Parathyroid adenoma (tissue), 2 donors: ENCODE data around the gene MYO3B.

Source experiments
- H2AFZ ChIP-seq: fragments of 300-600 bp; sonication (generic); one replicate; pipeline ENCODE4 v1.7.0; 2017; ENCODE audit warnings: antibody characterized with exemption, mild to moderate bottlenecking
- H3K27ac ChIP-seq: fragments of 300-600 bp; sonication (generic); one replicate; pipeline ENCODE4 v1.7.0; 2017
- H3K27me3 ChIP-seq: fragments of 300-600 bp; sonication (generic); one replicate; pipeline ENCODE4 v1.7.0; 2017; ENCODE audit warnings: low read length; ENCODE audit not compliant: control insufficient read depth, insufficient read depth
- H3K36me3 ChIP-seq: fragments of 300-600 bp; sonication (generic); one replicate; pipeline ENCODE4 v1.7.0; 2017; ENCODE audit warnings: low read length; ENCODE audit not compliant: control insufficient read depth, insufficient read depth
- H3K4me1 ChIP-seq: fragments of 300-600 bp; sonication (generic); one replicate; pipeline ENCODE4 v1.7.0; 2017; ENCODE audit warnings: control low read depth
- H3K4me2 ChIP-seq: fragments of 300-600 bp; sonication (generic); one replicate; pipeline ENCODE4 v1.7.0; 2017; ENCODE audit warnings: low read length
- H3K4me3 ChIP-seq: fragments of 300-600 bp; sonication (generic); one replicate; pipeline ENCODE4 v1.7.0; 2017; ENCODE audit warnings: low read depth, low read length
- H3K79me2 ChIP-seq: fragments of 300-600 bp; sonication (generic); one replicate; pipeline ENCODE4 v1.7.0; 2017; ENCODE audit warnings: control low read depth
- H3K9ac ChIP-seq: fragments of 300-600 bp; sonication (generic); one replicate; pipeline ENCODE4 v1.7.0; 2017; ENCODE audit warnings: mild to moderate bottlenecking
- H3K9me3 ChIP-seq: fragments of 300-600 bp; sonication (generic); one replicate; pipeline ENCODE4 v1.7.0; 2017; ENCODE audit warnings: low read length; ENCODE audit not compliant: control insufficient read depth
- CTCF ChIP-seq: fragments of 300-600 bp; sonication (generic); IDR thresholded peaks from one replicate; pipeline ENCODE4 v1.7.0; 2017; ENCODE audit warnings: antibody characterized with exemption, mild to moderate bottlenecking
- donor health status: primary hyperparathyroidism.

The MYO3B gene

GRCh38 chr2:170282851-170283250, 104.9 kb downstream of the MYO3B start:
- Histone ChIP-seq H2AFZ (no peak overlapping the region), H3K4me2 (no peak overlapping the region), H3K27me3 (no peaks in the 10 kb centered on the region), H3K4me1 (no peaks in the 10 kb centered on the region), H3K79me2 (no peaks in the 10 kb centered on the region), H3K27ac (no peak overlapping the region), H3K4me3 (no peak overlapping the region), H3K36me3 (no peaks in the 10 kb centered on the region), H3K9me3 (no peaks in the 10 kb centered on the region), H3K9ac (no peak overlapping the region)
- TF ChIP-seq CTCF = no peak

- Histone ChIP-seq H3K36me3 (no peaks in the 10 kb centered on the region), H3K4me2 (no peak overlapping the region), H3K9ac (no peak overlapping the region), H3K4me3 (no peak overlapping the region), H2AFZ (no peak overlapping the region), H3K9me3 (no peaks in the 10 kb centered on the region), H3K79me2 (no peaks in the 10 kb centered on the region), H3K4me1 (no peaks in the 10 kb centered on the region), H3K27ac (no peak overlapping the region), H3K27me3 (no peaks in the 10 kb centered on the region)
- TF ChIP-seq CTCF = no peak
These were observed 106.3 kb downstream of the MYO3B start for GRCh38 chr2:170284205-170284604.

- Histone ChIP-seq H3K27ac (no peak overlapping the region), H3K4me2 (no peak overlapping the region), H3K27me3 (no peaks in the 10 kb centered on the region), H3K4me1 (no peaks in the 10 kb centered on the region), H3K9me3 (no peaks in the 10 kb centered on the region), H3K79me2 (no peaks in the 10 kb centered on the region), H3K4me3 (no peak overlapping the region), H2AFZ (no peak overlapping the region), H3K9ac (no peak overlapping the region), H3K36me3 (no peaks in the 10 kb centered on the region)
- TF ChIP-seq CTCF = no peak
These were observed 110.9 kb downstream of the MYO3B start for GRCh38 chr2:170288859-170289258.

- no peaks in the 10 kb centered on the region for H3K79me2 ChIP-seq
- H3K27me3 ChIP-seq = no peaks in the 10 kb centered on the region
- no peaks in the 10 kb centered on the region for H3K36me3 ChIP-seq
- no peak overlapping the region for H3K27ac ChIP-seq
- H3K9me3 ChIP-seq = no peaks in the 10 kb centered on the region
- H3K4me2 ChIP-seq = no peak overlapping the region
- no peak for TF ChIP-seq CTCF
- no peak overlapping the region for H2AFZ ChIP-seq
- no peaks in the 10 kb centered on the region for H3K4me1 ChIP-seq
- no peak overlapping the region for H3K4me3 ChIP-seq
- H3K9ac ChIP-seq = no peak overlapping the region
These were observed 113.5 kb downstream of the MYO3B start for GRCh38 chr2:170291474-170291873.

- Histone ChIP-seq H3K4me3 (no peak overlapping the region), H3K4me1 (no peaks in the 10 kb centered on the region), H3K9me3 (no peaks in the 10 kb centered on the region), H3K4me2 (no peak overlapping the region), H3K27ac (no peak overlapping the region), H3K27me3 (no peaks in the 10 kb centered on the region), H2AFZ (no peak overlapping the region), H3K79me2 (no peaks in the 10 kb centered on the region), H3K36me3 (no peaks in the 10 kb centered on the region), H3K9ac (no peak overlapping the region)
- TF ChIP-seq CTCF = no peak
These were observed 114.5 kb downstream of the MYO3B start for GRCh38 chr2:170292415-170292814.
